ENCODE results near the gene OR4D11.

Gene OR4D11

GRCh38 chr11:59550368-59550841 is 47.0 kb downstream of the OR4D11 start:
- DNase-seq: peak; percentile 89 to 92

GRCh38 chr11:59550842-59551658 is 47.7 kb downstream of the OR4D11 start:
- peak; percentile 85 to 89 for DNase-seq

DNA sequence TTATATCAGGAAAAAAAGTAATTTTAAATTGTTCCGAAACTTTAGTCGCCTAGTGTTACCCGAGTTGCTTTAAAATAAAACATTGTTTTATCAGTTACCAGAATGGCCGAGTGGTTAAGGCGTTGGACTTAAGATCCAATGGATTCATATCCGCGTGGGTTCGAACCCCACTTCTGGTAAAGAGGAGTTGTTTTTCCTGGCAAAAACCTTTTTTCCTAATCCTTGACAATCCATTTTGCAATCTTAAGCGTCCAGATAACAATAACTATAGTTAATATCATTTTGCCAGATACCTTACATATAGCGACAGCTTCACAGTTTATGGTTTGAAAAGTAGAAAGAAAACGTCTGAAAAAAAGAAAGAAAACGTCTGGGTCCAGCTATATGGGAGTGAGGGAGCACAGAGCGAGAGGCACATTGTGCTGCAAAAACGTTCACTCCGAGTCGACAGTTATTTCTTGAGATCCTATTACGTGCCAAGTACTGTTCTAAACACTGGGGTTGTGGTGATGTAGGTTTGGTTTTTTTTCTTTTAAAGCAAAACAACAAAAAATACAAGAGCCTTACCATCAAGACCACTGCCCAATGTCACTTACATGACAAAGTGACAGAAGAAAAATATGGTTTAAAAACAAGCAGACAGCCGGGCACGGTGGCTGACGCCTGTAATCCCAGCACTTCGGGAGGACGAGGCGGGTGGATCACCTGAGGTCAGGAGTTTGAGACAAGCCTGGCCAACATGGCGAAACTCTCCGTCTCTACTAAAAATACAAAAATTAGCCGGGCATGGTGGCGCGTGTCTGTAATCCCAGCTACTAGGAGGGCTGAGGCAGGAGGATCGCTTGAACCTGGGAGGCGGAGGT is 48.5 kb downstream of the OR4D11 start:
- DNase-seq: peak in 1 of 2 donors; percentile 35

- no peak for DNase-seq
Observed at GRCh38 chr11:59552844-59553243, 49.5 kb downstream of the OR4D11 start.

DNA sequence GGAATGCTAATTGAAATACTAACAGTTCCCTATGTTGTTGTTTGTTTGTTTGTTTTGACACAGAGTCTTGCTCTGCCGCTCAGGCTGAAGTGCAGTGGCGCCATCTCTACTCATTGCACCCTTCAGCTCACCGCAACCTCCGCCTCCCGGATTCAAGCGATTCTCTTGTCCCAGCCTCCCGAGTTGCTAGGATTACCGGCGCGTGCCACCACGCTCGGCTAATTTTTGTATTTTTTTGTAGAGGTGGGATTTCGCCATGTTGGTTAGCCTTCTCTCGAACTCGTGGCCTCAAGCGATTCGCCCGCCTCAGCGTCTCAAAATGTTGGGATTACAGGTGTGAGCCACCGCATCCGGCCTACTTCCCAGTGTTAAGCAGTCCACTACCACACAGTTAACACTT is 49.9 kb downstream of the OR4D11 start:
- DNase-seq: no peak

Data from CD4-positive, alpha-beta T cell treated with Interleukin-4 for 1 hour (primary cell).